IMR-90 (cell line): ENCODE results near the gene ANKRD42. TPM values are rescaled to one million over a fixed set of nuclear protein-coding genes. Genes with fewer than 3 reads are reported as not detected.
A peak's percentile ranks its signal among the peaks of the same experiment; 100 is the strongest.

Source experiments
- ATAC-seq: fragments of 200-7000 bp; cut with Tn5 transposase; 2 replicates; pipeline ENCODE4 v1.9.1; 2020; ENCODE audit warnings: low read depth, mild to moderate bottlenecking, moderate library complexity
- BruUV-seq: library from RNA; stranded (reverse); fragments of 400-500 nt; replicated peaks from 2 replicates; lab custom pipeline; 2021; lab: Mats Ljungman, UMichigan
- CTCF ChIA-PET: fragments of 300-600 bp; formaldehyde crosslinking; extraction: SDS; loops from one replicate; lab custom pipeline; 2021; ENCODE audit warnings: antibody characterized with exemption; lab: Yijun Ruan, JAX
- POLR2A ChIA-PET: fragments of 300-600 bp; sonication (Branson Sonifier 250); formaldehyde crosslinking; loops from one replicate; lab custom pipeline; 2022; ENCODE audit warnings: antibody characterized with exemption; ENCODE audit not compliant: unreplicated experiment; lab: Charles Lee
- DNase-seq: peaks from one replicate; pipeline ENCODE4 v3.0.0; 2013
- H2AFZ ChIP-seq: replicated peaks from 2 replicates; pipeline ENCODE3; 2013; ENCODE audit warnings: low read length, mild to moderate bottlenecking; ENCODE audit not compliant: poor library complexity
- H2AK5ac ChIP-seq: 2 replicates; pipeline ENCODE4 v1.6.1; 2013; ENCODE audit warnings: low read depth, low read length, inconsistent platforms
- H2AK9ac ChIP-seq: replicated peaks from 2 replicates; pipeline ENCODE3; 2013; ENCODE audit warnings: mild to moderate bottlenecking, low read depth, low read length, moderate library complexity; ENCODE audit not compliant: poor library complexity
- H2BK120ac ChIP-seq: 2 replicates; pipeline ENCODE4 v1.6.1; 2013; ENCODE audit warnings: low read depth, low read length, inconsistent platforms
- H2BK15ac ChIP-seq: 3 replicates; pipeline ENCODE4 v1.6.1; 2013; ENCODE audit warnings: low read depth, low read length, inconsistent platforms
- H2BK20ac ChIP-seq: 2 replicates; pipeline ENCODE4 v1.6.1; 2013; ENCODE audit warnings: low read depth, mild to moderate bottlenecking, inconsistent platforms, low read length, moderate library complexity
- H2BK5ac ChIP-seq: 2 replicates; pipeline ENCODE4 v1.6.1; 2013; ENCODE audit warnings: mild to moderate bottlenecking, low read depth, low read length, inconsistent platforms; ENCODE audit not compliant: poor library complexity, severe bottlenecking
- H3K14ac ChIP-seq: replicated peaks from 2 replicates; pipeline ENCODE4 v1.6.1; 2013; ENCODE audit warnings: low read depth, low read length, inconsistent platforms
- H3K18ac ChIP-seq: 2 replicates; pipeline ENCODE4 v1.6.1; 2013; ENCODE audit warnings: low read depth, low read length, control low read depth
- H3K23ac ChIP-seq: 2 replicates; pipeline ENCODE4 v1.6.1; 2013; ENCODE audit warnings: low read depth, low read length, inconsistent platforms
- H3K27ac ChIP-seq: 2 replicates; pipeline ENCODE4 v1.5.1; 2013; ENCODE audit warnings: mild to moderate bottlenecking, control low read depth, low read length; ENCODE audit not compliant: insufficient read depth
- H3K27me3 ChIP-seq: 2 replicates; pipeline ENCODE4 v1.6.1; 2013; ENCODE audit warnings: low read length; ENCODE audit not compliant: control insufficient read depth, insufficient read depth
- H3K36me3 ChIP-seq: 2 replicates; pipeline ENCODE4 v1.6.1; 2013; ENCODE audit warnings: low read length, mixed read lengths; ENCODE audit not compliant: control insufficient read depth, insufficient read depth
- H3K4ac ChIP-seq: 2 replicates; pipeline ENCODE4 v1.6.1; 2013; ENCODE audit warnings: low read depth, low read length, inconsistent platforms
- H3K4me1 ChIP-seq: 2 replicates; pipeline ENCODE4 v1.6.1; 2013; ENCODE audit warnings: low read length, mixed read lengths; ENCODE audit not compliant: control insufficient read depth, insufficient read depth
- H3K4me2 ChIP-seq: 2 replicates; pipeline ENCODE4 v1.6.1; 2013; ENCODE audit warnings: low read depth, mild to moderate bottlenecking, control low read depth, low read length, moderate library complexity
- H3K4me3 ChIP-seq: 2 replicates; pipeline ENCODE4 v1.5.1; 2013; ENCODE audit warnings: low read depth, mild to moderate bottlenecking, control low read depth, low read length, moderate library complexity; ENCODE audit not compliant: insufficient read depth
- H3K56ac ChIP-seq: 2 replicates; pipeline ENCODE4 v1.6.1; 2013; ENCODE audit warnings: low read length, inconsistent platforms; ENCODE audit not compliant: insufficient read depth; ENCODE audit errors: extremely low read depth
- H3K79me1 ChIP-seq, 2 experiments: 2 replicates each; pipeline ENCODE4 v1.6.1; 2013; ENCODE audit warnings: low read length in 2 of 2, inconsistent platforms in 1 of 2, low read depth in 1 of 2
- H3K9ac ChIP-seq: 2 replicates; pipeline ENCODE4 v1.6.1; 2013; ENCODE audit warnings: low read depth, low read length, control low read depth
- H3K9me1 ChIP-seq: 2 replicates; pipeline ENCODE4 v1.6.1; 2013; ENCODE audit warnings: low read length, inconsistent platforms; ENCODE audit not compliant: insufficient read depth
- H3K9me3 ChIP-seq: 2 replicates; pipeline ENCODE4 v1.6.1; 2013; ENCODE audit warnings: low read length; ENCODE audit not compliant: control insufficient read depth, insufficient read depth
- H4K20me1 ChIP-seq: 2 replicates; pipeline ENCODE4 v1.6.1; 2013; ENCODE audit warnings: low read length, inconsistent platforms; ENCODE audit not compliant: insufficient read depth
- H4K5ac ChIP-seq: 2 replicates; pipeline ENCODE4 v1.6.1; 2013; ENCODE audit warnings: mild to moderate bottlenecking, low read depth, low read length, control low read depth
- H4K8ac ChIP-seq, 2 experiments: 2 replicates each; pipeline ENCODE4 v1.6.1; 2013; ENCODE audit warnings: low read depth in 2 of 2, low read length in 2 of 2, control low read depth in 1 of 2, inconsistent platforms in 1 of 2
- H4K91ac ChIP-seq: 2 replicates; pipeline ENCODE4 v1.6.1; 2013; ENCODE audit warnings: low read depth, low read length, inconsistent platforms; ENCODE audit not compliant: insufficient read depth
- ELK1 ChIP-seq: fragments of 150-350 bp; IDR thresholded peaks from 2 replicates; pipeline ENCODE4 v1.6.1; 2016; ENCODE audit warnings: low read depth, mild to moderate bottlenecking, low read length, moderate library complexity, borderline replicate concordance
- RAD21 ChIP-seq: IDR thresholded peaks from 2 replicates; pipeline ENCODE4 v1.6.1; 2012; ENCODE audit warnings: low read length, improper control_type of control experiment
- SMC3 ChIP-seq: fragments of 150-350 bp; IDR thresholded peaks from 2 replicates; pipeline ENCODE4 v1.6.1; 2016; ENCODE audit warnings: low read depth, mild to moderate bottlenecking, antibody characterized with exemption, low read length, moderate library complexity
- WGBS, 2 experiments: methylation state at CpG; one replicate each; pipeline versions ENCODE4 v1.1.5 to v1.1.7; 2013; ENCODE audit warnings: missing lambda C conversion rate in 2 of 2; ENCODE audit not compliant: insufficient read length in 1 of 2; ENCODE audit errors: extremely low coverage in 2 of 2; 5-methylcytosine and 5-hydroxymethylcytosine counted together
- dilution Hi-C: fragments of 300-500 bp; cut with HindIII; formaldehyde crosslinking; loops from one replicate; pipeline ENCODE4 v1.14.3; 2018; ENCODE audit warnings: low sequenced_read_pairs; ENCODE audit not compliant: unreplicated experiment
- in situ Hi-C: fragments of 300-500 bp; cut with MboI; formaldehyde crosslinking; loops from 3 replicates; pipeline ENCODE4 v1.14.3; 2019; ENCODE audit warnings: low sequenced_read_pairs, inconsistent platforms, mixed read lengths
- intact Hi-C: fragments of 100-400 bp; cut with micrococcal nuclease; formaldehyde crosslinking; loops from 2 replicates; pipeline ENCODE4 v1.10.0; 2022
- polyA plus RNA-seq, 3 experiments: library from polyadenylated mRNA; depleted of rRNA; stranded (reverse); fragments of >200 nt; gene quantifications; 2 replicates each; pipeline ENCODE4 v1.2.3, GENCODE V29; 2012; ENCODE audit warnings: low replicate concordance in 1 of 3
- total RNA-seq: library from RNA; depleted of rRNA; stranded (reverse); fragments of >200 nt; gene quantifications from 2 replicates; pipeline ENCODE4 v1.2.3, GENCODE V29; 2012
- TF ChIP-seq, protein P1 (sequence below): conservative IDR thresholded peaks from 2 replicates; pipeline ENCODE4 v1.5.1; 2012; ENCODE audit warnings: mild to moderate bottlenecking, low read depth, low read length, improper control_type of control experiment

ANKRD42 gene
- total and polyA plus RNA-seq, 2 of the 4 experiments (the other 2 are of a cell fraction), result 5.2 to 5.6 TPM

- dilution Hi-C loops, result no loop called here
Observed at GRCh38 chr11:83292709-83293456, 99.4 kb downstream of the ANKRD42 start.

More at GRCh38 chr11:83292709-83293456, 99.4 kb downstream of the ANKRD42 start:
- DNase-seq (peak; percentile 73), ATAC-seq (peak; percentile 94)
- Histone ChIP-seq H3K9me3 (no peaks in the 10 kb centered on the region), H2AK9ac (no peak overlapping the region), H3K9me1 (no peaks in the 10 kb centered on the region), H2BK120ac (no peak overlapping the region), H3K4me3 (peak overlapping the region; percentile 17; the same call in 1 of the 2 replicates), H3K56ac (no peak overlapping the region), H3K4ac (no peak overlapping the region), H3K18ac (no peak overlapping the region), H3K9ac (no peak overlapping the region), H3K4me2 (peak overlapping the region; percentile 83), H2BK5ac (no peak overlapping the region), H4K5ac (no peak overlapping the region), H3K27me3 (peaks cover 4% of the 10 kb centered on the region; the same call in 1 of the 2 replicates), H3K4me1 (no peaks in the 10 kb centered on the region), H3K23ac (no peak overlapping the region), H4K8ac (peak overlapping the region in 1 of 2 experiments; percentile 70; a peak in 2 of 4 replicates), H3K14ac (no peak overlapping the region; the same call in 1 of the 2 replicates), H2AK5ac (no peak overlapping the region), H3K36me3 (no peaks in the 10 kb centered on the region), H2AFZ (peak overlapping the region; percentile 82), H2BK20ac (no peak overlapping the region), H4K91ac (no peak overlapping the region), H2BK15ac (no peak overlapping the region), H3K79me1 (no peaks in the 10 kb centered on the region), H3K27ac (no peak overlapping the region), H4K20me1 (no peaks in the 10 kb centered on the region)
- POLR2A ChIA-PET, result no interaction called here
- no TSS peak for BruUV-seq
- CTCF ChIA-PET, result interaction anchor here (0.6 to 2.3 kb wide), 24 partner anchors 9 to 1321 kb away, joined by 3 to 10 read pairs (median 4); no protein-coding TSS in a partner anchor
- in situ Hi-C loops, result loop anchor here (5.0 kb wide), 1 partner anchor 524 kb away; no protein-coding TSS in a partner anchor
- TF ChIP-seq, protein P1, sequence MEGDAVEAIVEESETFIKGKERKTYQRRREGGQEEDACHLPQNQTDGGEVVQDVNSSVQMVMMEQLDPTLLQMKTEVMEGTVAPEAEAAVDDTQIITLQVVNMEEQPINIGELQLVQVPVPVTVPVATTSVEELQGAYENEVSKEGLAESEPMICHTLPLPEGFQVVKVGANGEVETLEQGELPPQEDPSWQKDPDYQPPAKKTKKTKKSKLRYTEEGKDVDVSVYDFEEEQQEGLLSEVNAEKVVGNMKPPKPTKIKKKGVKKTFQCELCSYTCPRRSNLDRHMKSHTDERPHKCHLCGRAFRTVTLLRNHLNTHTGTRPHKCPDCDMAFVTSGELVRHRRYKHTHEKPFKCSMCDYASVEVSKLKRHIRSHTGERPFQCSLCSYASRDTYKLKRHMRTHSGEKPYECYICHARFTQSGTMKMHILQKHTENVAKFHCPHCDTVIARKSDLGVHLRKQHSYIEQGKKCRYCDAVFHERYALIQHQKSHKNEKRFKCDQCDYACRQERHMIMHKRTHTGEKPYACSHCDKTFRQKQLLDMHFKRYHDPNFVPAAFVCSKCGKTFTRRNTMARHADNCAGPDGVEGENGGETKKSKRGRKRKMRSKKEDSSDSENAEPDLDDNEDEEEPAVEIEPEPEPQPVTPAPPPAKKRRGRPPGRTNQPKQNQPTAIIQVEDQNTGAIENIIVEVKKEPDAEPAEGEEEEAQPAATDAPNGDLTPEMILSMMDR, result peak; percentile 77
- TF ChIP-seq ELK1 (no peak), RAD21 (peak; percentile 67), SMC3 (peak; percentile 73)
- intact Hi-C loops, result loop anchor here (1.0 kb wide), 4 partner anchors 378 to 527 kb away; no protein-coding TSS in a partner anchor
- WGBS, 2 experiments, result 30% methylated on average over 2 of the region's 7 CpGs; no CpG with 5 or more reads in 1 of the 2 experiments
